ENCODE data around the gene PRKCE.

Gene PRKCE

GRCh38 chr2:45849491-45850283 lies 198.2 kb downstream of the PRKCE start:
- no peak overlapping the region for H3K9ac ChIP-seq (ENCODE audit: insufficient read length, low read depth)
- no peaks in the 10 kb centered on the region for H3K27me3 ChIP-seq (ENCODE audit: insufficient read depth, insufficient read length)
- no peak for DNase-seq (ENCODE audit: low read depth, low spot score)
- H3K4me3 ChIP-seq (ENCODE audit: insufficient read length, low read depth) = no peak overlapping the region
- TF ChIP-seq SUZ12 (IDR thresholded peaks at IDR 0.05; ENCODE audit: extremely low read depth, insufficient read depth, insufficient read length) (no peak), YY1 (IDR thresholded peaks at IDR 0.05; ENCODE audit: insufficient read depth, insufficient read length) (no peak), ZNF274 (IDR thresholded peaks at IDR 0.05; ENCODE audit: low read depth, low read length) (no peak)
- H3K4me1 ChIP-seq (ENCODE audit: insufficient read depth, insufficient read length) = no peaks in the 10 kb centered on the region
- no peaks in the 10 kb centered on the region for H3K36me3 ChIP-seq (ENCODE audit: insufficient read depth, insufficient read length, low read length)
- H3K9me3 ChIP-seq (ENCODE audit: insufficient read depth, low read length) = no peaks in the 10 kb centered on the region

DNA sequence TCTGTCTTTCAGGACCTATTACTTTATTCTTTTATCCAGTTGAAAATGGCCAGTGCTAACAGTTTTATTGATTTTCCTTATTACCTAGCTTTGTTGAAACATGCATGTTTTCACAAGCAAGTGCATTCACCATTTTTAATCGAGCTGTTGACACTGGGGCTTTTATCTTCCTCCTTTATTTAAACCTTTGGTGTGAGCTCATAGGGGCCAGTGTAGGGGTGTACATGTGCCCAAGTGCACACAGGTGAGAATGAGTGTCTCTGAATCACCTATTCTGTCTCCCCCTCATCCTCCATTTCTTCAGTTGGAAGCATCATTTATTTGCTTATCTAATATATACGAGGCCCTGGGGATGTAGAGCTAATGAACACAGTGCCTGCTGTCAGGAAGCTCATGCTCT lies 199.1 kb downstream of the PRKCE start:
- Histone ChIP-seq H3K9ac (ENCODE audit: insufficient read length, low read depth) (no peak overlapping the region), H3K9me3 (ENCODE audit: insufficient read depth, low read length) (no peaks in the 10 kb centered on the region), H3K27me3 (ENCODE audit: insufficient read depth, insufficient read length) (no peaks in the 10 kb centered on the region), H3K4me3 (ENCODE audit: insufficient read length, low read depth) (no peak overlapping the region), H3K4me1 (ENCODE audit: insufficient read depth, insufficient read length) (no peaks in the 10 kb centered on the region), H3K36me3 (ENCODE audit: insufficient read depth, insufficient read length, low read length) (no peaks in the 10 kb centered on the region)
- DNase-seq (ENCODE audit: low read depth, low spot score) = no peak
- TF ChIP-seq SUZ12 (IDR thresholded peaks at IDR 0.05; ENCODE audit: extremely low read depth, insufficient read depth, insufficient read length) (no peak), ZNF274 (IDR thresholded peaks at IDR 0.05; ENCODE audit: low read depth, low read length) (no peak), YY1 (IDR thresholded peaks at IDR 0.05; ENCODE audit: insufficient read depth, insufficient read length) (no peak)

DNA sequence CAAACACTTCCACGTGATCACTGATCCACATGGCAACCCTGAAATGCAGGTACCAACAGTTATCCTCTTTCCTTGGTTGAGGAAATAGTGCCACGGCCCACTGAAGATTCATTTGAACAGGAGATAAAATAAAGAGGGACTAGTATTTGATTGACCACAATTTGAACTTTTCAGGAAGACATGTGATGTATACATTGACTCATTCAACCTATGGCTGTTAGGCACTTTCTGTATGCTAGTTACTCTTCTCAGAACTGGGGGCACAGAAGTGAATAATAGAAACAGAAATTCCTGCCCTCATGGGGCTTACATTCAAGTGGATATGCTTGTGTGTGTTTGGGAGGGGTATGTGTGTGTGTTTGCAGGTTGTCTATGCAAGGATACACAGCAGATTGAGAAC lies 199.6 kb downstream of the PRKCE start:
- TF ChIP-seq SUZ12 (IDR thresholded peaks at IDR 0.05; ENCODE audit: extremely low read depth, insufficient read depth, insufficient read length) (no peak), YY1 (IDR thresholded peaks at IDR 0.05; ENCODE audit: insufficient read depth, insufficient read length) (no peak)
- no peaks in the 10 kb centered on the region for H3K27me3 ChIP-seq (ENCODE audit: insufficient read depth, insufficient read length)
- H3K4me1 ChIP-seq (ENCODE audit: insufficient read depth, insufficient read length) = no peaks in the 10 kb centered on the region
- H3K4me3 ChIP-seq (ENCODE audit: insufficient read length, low read depth) = no peak overlapping the region
- DNase-seq (ENCODE audit: low read depth, low spot score) = no peak
- no peaks in the 10 kb centered on the region for H3K9me3 ChIP-seq (ENCODE audit: insufficient read depth, low read length)
- no peak overlapping the region for H3K9ac ChIP-seq (ENCODE audit: insufficient read length, low read depth)
- no peaks in the 10 kb centered on the region for H3K36me3 ChIP-seq (ENCODE audit: insufficient read depth, insufficient read length, low read length)

- no peak for TF ChIP-seq ZNF274 (IDR thresholded peaks at IDR 0.05; ENCODE audit: low read depth, low read length)
- TF ChIP-seq SUZ12 (IDR thresholded peaks at IDR 0.05; ENCODE audit: extremely low read depth, insufficient read depth, insufficient read length) = no peak
- no peak for TF ChIP-seq YY1 (IDR thresholded peaks at IDR 0.05; ENCODE audit: insufficient read depth, insufficient read length)
- Histone ChIP-seq H3K4me1 (ENCODE audit: insufficient read depth, insufficient read length) (no peaks in the 10 kb centered on the region), H3K4me3 (ENCODE audit: insufficient read length, low read depth) (no peak overlapping the region), H3K9ac (ENCODE audit: insufficient read length, low read depth) (no peak overlapping the region), H3K9me3 (ENCODE audit: insufficient read depth, low read length) (no peaks in the 10 kb centered on the region), H3K27me3 (ENCODE audit: insufficient read depth, insufficient read length) (no peaks in the 10 kb centered on the region), H3K36me3 (ENCODE audit: insufficient read depth, insufficient read length, low read length) (no peaks in the 10 kb centered on the region)
- DNase-seq (ENCODE audit: low read depth, low spot score) = no peak
Measured at GRCh38 chr2:45851576-45852304, 200.3 kb downstream of the PRKCE start.

DNA sequence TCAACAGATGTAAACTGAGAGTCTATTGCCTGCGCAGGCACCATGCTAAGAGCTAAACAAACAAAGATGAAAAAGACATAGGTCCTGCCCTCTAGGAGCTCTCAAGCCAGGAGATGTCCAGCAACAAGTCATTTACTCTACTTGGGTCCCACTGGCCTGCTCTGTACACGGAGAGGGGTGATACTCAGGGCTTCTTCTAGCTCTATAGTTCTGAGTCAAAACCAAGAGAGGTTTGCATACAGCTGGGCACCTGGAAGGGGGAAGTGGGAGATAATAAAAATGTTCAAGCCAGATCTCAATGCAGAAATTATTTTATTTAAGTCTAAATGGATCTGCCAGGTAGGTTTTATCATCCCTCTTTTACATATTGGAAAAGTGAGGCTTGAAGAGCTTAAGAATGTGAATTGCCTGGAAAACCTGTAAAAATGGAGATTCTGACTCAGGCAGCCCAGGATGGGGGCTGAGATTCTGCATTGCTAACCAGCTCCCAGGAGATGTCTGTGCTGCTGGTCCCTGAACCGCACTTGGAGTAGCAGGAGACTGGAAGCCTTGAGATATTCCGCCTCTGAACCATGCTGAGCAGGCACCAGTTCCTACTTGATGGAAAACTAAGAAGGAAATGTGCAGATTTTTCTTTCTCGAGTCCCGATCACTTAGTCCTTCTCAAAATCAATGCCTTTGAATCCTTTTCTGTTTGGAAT lies 201.1 kb downstream of the PRKCE start:
- no peak for TF ChIP-seq YY1 (IDR thresholded peaks at IDR 0.05; ENCODE audit: insufficient read depth, insufficient read length)
- no peak for TF ChIP-seq SUZ12 (IDR thresholded peaks at IDR 0.05; ENCODE audit: extremely low read depth, insufficient read depth, insufficient read length)
- TF ChIP-seq ZNF274 (IDR thresholded peaks at IDR 0.05; ENCODE audit: low read depth, low read length) = no peak
- no peaks in the 10 kb centered on the region for H3K4me1 ChIP-seq (ENCODE audit: insufficient read depth, insufficient read length)

DNA sequence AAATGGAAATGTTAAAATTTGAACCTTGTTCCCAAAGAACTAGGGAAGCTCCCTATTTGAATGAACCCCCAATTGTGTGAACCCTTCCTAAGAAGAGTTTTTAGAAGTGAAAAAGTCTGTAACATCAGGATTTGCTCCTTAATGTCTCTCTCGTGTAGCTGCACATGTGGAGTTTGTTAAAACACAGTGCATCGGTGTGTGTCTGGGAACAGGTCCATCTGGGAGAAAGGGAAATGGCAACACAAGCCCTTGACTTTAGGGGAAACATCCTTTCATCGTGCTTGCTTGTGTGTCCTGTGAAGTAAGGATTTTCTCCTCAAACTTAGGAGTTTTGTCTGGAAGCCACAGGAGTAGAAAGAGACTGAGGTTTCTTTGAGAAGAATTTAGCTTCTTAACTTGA lies 203.9 kb downstream of the PRKCE start:
- no peaks in the 10 kb centered on the region for H3K36me3 ChIP-seq (ENCODE audit: insufficient read depth, insufficient read length, low read length)
- H3K4me1 ChIP-seq (ENCODE audit: insufficient read depth, insufficient read length) = no peaks in the 10 kb centered on the region
- no peak overlapping the region for H3K4me3 ChIP-seq (ENCODE audit: insufficient read length, low read depth)
- no peak for DNase-seq (ENCODE audit: low read depth, low spot score)
- H3K9ac ChIP-seq (ENCODE audit: insufficient read length, low read depth) = no peak overlapping the region
- no peaks in the 10 kb centered on the region for H3K27me3 ChIP-seq (ENCODE audit: insufficient read depth, insufficient read length)
- TF ChIP-seq ZNF274 (IDR thresholded peaks at IDR 0.05; ENCODE audit: low read depth, low read length) (no peak), SUZ12 (IDR thresholded peaks at IDR 0.05; ENCODE audit: extremely low read depth, insufficient read depth, insufficient read length) (no peak), YY1 (IDR thresholded peaks at IDR 0.05; ENCODE audit: insufficient read depth, insufficient read length) (no peak)
- no peaks in the 10 kb centered on the region for H3K9me3 ChIP-seq (ENCODE audit: insufficient read depth, low read length)

More for the DNA sequence above, 201.1 kb downstream of the PRKCE start:
- no peak overlapping the region for H3K9ac ChIP-seq (ENCODE audit: insufficient read length, low read depth)
- H3K9me3 ChIP-seq (ENCODE audit: insufficient read depth, low read length) = no peaks in the 10 kb centered on the region
- H3K36me3 ChIP-seq (ENCODE audit: insufficient read depth, insufficient read length, low read length) = no peaks in the 10 kb centered on the region
- peak; percentile 5 for DNase-seq (ENCODE audit: low read depth, low spot score)
- H3K4me3 ChIP-seq (ENCODE audit: insufficient read length, low read depth) = no peak overlapping the region
- H3K27me3 ChIP-seq (ENCODE audit: insufficient read depth, insufficient read length) = no peaks in the 10 kb centered on the region

Data from NT2/D1 (cell line).